GM21717 (cell line): ENCODE data around the gene OSBPL10.

Experiments used
- ATAC-seq: cut with Tn5 transposase; IDR thresholded peaks from one replicate; pipeline ENCODE4 v1.9.1; 2021; ENCODE audit warnings: mild to moderate bottlenecking, moderate library complexity; ENCODE audit not compliant: unreplicated experiment

The OSBPL10 gene

DNA sequence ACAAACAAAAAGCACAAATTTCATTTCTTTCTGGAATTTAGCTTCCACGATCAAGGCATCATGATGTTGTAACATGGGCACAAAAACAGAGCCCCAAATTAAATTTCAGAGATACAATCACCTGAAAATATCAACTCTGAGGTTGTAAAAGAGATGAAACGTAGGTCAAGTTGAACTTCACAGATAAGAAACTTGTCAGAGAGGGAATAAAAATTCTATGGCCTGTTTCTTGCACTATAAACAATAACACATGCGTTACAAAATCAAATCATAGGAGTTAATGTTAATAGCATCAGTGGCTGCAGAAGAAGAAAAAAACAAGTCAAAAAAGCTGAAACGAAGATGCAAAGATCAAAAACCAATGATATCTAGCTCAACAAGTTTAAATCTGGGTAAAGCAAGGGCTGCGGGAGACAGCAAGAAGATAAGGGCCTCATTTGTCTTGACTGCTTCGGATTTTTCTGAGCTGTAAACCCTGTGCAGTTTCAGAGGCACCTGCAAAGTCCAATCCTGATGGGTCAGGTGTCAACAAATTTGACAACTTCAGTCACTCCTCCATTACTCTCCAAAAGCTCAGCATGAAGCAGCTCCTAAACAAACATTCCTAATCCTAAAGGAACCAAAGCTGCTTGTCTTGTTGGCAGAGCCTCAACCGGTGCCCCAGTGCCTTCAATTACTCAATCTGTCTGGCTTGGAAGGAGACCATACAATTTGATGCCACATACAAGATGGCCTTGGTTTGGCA lies 228.6 kb downstream of the OSBPL10 start:
- no peak for ATAC-seq

DNA sequence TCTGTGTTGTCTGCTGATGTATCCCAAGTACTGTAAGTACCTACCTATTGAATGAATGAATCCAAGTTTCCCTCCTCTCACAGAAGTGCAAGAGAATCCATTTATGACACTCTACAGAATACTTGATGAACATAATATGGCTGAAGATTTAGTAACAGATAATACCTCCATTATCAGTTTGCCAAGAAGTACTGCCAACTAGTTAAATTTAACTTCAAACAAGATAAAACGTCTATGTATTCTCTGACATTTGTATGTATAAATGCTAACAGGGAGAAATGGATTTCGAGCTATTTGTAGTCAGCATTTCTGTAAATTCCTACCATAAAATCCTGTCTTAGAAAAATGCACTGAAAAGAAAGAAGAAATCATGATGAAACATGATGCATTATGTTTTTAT lies 230.7 kb downstream of the OSBPL10 start:
- no peak for ATAC-seq

DNA sequence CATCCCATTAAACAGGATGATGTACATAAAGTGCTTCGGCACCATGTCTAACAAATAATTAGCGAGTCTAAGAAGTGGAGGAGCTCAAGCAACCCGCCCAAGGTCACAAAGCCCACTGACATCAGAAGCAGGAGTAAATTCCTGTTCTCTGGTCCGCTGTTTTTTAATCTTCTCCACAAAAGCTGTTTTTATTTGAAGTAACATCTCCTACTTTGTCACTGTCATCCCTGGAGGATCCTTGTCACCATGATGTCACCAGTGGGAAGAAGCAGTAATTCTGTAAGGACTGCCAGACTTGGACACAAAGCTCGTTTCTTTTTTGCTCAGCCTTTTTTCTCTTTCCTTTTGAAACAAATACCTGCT lies 232.1 kb downstream of the OSBPL10 start:
- no peak for ATAC-seq

DNA sequence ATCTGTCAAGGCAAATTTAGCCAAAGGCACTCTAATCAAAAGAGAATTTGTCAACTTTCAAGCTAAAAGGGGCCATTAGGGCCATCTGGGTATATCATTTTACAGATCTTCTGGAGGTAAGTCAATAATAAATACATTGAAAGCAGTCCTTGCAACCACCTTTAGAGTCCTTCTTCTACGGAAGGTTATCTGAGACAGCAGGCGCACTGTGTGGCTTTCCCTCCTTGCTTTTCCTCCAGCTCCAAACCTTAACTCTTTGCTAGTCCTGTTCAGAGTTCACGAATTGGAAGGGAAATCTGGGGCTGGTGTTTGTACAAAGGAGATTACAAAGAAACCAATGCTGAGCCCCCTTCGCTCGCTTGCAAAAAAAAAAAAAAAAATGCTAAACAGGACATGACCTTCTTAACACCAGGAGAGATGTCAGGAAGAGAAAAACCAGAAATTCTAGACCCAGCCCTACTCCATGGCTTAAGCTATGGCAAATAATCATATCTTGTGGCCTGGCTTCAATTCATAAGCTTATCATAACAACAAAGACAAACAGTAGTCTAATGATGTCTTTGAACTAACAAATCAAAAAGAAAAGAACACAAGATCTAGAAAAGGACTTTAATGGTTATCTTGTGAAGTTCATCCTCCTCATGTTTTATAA lies 232.7 kb downstream of the OSBPL10 start:
- ATAC-seq = no peak

DNA sequence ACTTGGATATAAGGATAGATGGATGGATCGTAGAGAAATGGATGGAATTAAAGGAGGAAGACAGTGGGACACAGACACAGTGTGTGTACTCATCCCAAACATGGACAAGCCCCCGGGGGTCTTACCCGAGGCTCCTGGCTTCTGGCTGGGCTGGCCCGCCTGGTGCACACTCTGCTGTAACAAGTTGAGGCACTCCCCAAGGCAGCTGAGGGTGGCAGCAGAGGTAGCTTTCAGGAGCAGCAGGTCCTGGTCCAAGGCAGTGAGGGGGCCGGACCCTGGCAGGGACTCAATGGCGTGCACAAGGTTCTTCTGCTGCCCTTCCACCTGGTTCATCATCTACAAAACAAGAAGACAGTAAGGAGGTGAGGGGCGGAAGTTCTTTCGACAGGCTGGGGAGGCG lies 233.3 kb downstream of the OSBPL10 start:
- no peak for ATAC-seq

DNA sequence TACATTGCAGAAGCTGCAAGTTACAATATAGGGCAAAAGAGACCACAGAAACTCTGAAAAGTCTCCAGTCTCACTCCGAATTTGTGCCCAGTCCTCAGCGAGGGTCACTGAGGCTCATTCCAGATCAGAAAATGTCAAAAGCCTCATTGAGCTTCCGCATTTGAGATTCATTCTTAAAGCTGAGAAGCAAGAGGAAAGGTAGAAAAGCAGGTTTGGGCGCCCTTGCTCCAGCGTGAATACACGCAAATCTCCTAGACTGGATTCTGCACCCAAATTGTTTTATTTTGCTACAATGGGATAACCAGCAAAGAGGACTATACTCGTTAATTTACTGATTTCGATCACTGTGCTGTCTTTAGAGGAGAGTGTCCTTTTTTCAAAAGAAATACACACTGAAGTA lies 236.1 kb downstream of the OSBPL10 start:
- no peak for ATAC-seq

DNA sequence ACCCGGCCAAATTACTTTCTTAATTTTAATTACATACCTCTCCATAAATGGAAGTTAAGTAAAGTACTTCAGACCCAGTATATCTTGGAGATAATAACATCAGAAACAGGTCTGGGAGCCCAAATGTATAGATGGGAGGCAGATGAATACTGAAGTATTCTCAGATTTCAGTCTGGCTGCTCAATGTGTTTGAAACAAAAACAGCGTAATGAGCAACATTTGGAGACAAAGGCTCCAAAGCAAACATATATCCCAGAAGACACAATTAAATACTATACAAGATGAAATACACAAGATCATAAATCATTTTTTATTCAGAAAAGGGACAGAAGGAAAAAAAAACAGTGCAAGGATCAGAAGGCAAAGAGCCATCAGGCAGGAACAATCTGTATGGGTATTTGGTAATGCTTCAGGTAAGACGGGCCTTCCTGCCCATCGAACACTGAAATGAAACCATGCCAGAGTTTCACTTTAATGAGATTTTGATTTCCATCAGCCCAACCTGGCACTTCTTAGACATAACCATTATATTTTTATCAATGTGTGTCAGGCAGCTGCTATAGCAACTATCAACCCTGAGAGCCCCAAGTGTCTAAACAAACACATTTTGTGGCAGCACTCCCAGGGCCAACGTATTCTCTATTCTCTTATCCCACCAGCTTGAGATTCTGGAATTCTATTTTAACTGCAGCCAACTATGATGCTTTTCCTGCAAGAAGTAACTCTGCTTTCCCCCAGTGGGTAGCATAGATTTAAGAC lies 237.6 kb downstream of the OSBPL10 start:
- ATAC-seq = no peak

DNA sequence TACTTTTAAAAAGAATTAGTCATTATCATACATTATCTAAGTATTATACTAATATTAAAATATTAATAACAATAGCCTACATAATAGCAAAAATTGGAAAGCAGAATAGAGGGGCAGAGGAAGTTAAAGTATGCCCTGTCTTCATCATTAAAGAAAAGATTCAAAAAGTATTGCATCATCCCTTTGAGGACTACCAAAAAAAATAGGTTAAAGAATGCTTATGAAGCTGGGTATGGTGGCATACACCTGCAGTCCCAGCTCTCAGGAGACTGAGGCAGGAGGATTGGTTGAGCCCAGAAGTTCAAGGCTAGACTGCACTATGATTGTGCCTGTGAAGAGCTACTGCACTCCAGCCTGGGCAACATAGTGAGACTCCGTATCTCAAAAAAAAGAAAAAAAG lies 240.7 kb downstream of the OSBPL10 start:
- ATAC-seq = no peak

DNA sequence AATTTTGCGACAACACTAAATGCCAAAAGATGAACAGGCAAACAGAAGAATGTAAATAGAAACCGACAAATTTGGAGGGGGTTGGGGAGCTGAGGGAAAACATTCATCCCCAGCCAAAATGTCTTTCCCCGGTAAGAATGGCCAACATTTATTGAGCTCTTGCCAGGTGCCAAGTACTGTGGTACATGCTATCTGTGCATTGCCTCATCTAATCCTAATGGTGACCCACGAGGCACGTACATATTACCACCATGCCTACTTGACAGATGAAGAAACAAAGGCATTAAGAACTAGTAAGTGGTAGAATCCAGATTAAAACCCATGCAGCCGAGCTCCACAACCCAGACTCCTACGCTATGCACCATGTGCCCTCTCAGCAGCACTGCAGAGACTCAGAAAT lies 242.7 kb downstream of the OSBPL10 start:
- no peak for ATAC-seq

DNA sequence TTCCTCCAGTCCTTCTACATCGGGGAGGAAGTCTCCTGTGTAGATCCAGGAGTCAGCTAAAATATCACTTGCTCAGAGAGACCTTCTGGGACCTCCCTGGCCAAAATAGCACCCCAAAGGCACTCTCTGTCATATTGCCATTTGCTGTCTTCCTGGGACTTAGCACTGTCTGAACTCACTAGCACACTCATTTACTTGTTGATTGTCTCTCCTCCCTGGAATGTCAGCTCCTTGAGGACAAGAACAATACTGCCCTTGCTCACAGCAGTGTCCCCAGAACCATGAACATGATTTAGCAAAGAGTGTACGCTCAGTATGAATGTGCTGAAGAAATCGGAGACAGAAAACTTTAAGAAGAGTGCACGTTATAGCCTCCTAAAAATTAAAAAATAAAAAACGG lies 245.4 kb downstream of the OSBPL10 start:
- no peak for ATAC-seq

DNA sequence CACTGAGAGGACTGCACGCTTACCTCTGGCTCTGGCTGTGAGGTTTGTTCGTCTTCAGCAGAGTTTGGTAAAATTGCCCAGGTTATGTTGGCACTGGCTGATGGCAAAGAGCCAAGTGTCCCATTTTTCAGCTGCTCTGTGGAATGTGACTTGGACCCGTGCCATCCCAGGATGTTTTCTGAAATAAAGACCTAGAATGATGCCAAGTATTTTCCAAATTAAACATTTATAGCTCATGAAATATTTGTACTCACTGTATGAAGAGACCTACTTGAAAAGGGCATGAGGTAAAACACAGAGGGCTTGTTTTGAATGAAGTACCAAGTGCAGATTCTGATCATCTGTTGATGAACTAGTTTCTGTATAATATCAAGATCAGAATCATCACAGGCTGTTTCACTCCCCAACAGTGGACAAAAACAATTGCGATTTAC lies 247.8 kb downstream of the OSBPL10 start:
- ATAC-seq = no peak

DNA sequence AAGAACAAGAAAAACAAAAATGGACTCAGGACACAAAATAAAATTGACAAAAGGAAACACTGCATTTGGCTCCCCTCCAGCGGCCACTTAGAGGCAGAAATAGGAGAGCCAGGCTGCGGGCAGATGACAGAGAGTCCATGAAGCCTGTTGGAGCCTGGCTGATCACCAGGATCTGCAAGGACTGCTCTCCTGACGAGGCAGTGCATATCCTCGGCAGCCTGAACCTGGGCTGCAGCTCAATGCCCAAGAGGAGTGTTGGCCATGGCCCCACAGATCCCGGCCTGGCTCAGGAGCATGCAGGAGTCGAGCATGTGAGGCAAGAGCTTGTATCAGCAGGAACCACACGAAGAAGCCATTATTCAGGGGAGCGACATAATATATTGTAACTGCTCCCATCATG lies 248.5 kb downstream of the OSBPL10 start:
- ATAC-seq = no peak

DNA sequence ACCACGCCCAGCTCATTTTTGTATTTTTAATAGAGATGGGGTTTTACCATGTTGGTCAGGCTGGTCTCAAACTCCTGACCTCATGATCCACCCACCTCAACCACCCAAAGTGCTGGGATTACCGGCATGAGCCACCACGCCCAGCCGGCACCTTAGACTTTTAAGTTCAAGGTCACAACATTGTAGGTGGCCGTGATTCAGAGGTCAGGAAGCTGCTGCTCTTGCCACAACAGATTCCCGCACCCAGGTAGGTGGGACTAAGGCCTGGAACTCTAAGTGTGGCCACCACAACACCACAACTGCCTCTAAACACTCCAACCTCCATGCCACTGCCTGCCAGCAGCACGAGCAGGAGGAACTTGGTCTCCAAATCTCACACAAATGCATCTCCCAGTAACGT lies 251.5 kb downstream of the OSBPL10 start:
- no peak for ATAC-seq

DNA sequence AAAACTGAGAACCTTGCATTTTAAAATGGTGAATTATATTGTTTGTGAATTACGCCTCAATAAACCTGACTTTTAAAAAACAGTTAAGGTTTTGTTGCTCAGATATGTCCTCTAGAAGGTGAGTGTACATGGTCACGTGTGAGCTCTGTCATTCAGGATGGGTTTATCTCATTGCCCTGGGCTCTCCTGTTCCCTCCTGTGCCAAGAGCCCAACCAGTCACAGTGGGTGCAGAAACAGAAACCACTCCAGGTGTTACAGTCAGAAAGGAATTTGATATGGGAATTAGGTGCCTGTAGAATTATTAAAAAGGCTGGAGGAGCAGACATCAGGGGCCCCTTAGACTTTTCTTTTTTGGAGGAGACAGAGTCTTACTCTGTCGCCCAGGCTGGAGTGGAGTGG lies 252.0 kb downstream of the OSBPL10 start:
- no peak for ATAC-seq

DNA sequence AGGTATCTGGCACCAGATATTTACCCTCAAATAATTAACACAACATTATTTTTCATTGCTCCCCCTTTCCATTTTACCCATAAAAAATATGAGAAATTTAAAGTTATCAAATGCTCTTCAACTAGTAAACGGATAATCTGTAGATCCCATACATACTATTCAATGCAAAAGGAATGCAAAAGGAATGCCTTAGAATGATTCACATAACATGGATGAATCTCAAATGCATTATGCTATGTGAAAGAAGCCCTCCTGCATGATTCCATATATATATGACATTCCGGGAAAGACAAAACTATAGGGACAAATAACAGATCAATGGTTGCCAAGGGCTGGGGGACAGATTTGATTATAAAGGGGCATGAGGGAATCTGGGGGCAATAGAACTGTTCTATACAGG lies 252.7 kb downstream of the OSBPL10 start:
- ATAC-seq = no peak

DNA sequence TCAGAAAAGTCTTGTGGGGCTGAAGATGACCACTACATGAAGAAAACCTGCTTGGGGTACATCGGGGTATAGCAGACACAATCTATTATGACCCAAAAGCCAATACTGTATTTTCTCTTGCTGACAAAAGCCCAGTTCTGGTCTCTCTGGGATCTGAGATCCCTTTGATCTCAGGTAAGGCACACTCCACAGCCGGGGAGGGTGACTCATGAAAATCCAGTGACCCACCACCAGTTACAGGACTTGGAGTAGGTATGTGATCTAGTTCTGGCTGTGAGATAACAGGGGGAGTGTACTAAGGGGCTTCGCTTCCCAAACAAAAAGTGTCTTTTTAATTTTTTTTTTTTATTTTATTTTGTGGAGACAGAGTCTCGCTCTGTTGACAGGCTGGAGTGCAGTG lies 255.1 kb downstream of the OSBPL10 start:
- no peak for ATAC-seq

DNA sequence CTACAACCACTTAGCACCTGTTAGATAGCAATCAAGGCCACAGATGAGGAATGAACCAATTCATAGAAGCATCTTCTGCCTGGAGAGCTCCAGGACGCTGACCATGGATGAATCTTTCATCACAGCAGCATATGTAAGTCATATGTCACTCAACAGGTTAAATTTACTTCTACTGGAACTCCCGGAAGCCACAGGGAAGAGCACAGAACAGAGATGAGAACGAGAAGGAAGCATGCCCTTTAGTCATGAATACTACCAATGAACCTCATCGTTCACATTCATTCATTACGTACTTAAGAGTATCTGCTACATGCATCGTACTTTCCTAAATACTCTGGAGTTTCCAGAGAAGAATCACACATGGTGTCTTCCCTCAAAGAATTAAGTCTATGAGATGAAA lies 255.5 kb downstream of the OSBPL10 start:
- no peak for ATAC-seq

DNA sequence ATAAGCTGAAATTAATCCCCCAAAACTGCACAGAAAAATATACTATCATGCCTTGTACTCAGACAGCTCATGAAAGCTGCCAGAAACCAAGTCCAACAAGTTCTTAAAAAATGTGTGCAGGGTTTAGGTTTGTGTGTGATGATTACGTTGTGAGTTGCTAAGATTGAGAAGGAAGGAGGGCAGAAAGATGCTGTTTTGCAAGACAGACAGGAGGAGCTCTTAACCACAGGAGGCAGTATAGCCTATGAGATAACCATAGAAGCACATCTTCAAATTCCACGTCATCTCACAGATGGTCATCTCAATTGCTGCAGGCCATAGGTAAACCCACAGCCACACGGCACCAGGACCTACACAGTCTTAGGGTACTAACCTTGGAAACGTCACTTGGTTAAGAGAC lies 256.4 kb downstream of the OSBPL10 start:
- ATAC-seq = no peak

DNA sequence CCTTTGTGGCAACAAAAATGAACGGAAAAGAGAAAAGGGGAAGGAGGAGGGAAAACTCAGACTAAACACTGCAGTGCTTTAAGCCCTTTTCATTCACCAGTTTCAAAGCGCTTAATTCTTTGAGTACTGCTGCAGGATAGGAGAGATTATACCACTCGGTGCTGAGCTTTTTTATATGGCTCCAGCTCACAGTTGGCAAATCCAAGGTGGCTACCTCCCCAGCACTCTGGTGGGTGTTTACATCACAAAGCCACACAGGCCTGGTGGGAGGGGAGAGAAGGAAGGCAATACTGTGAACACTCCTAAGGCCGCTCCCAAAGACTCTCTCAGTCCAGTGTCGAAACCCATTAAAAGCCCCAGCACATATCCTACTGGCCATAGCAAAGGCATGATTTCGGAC lies 256.9 kb downstream of the OSBPL10 start:
- no peak for ATAC-seq

DNA sequence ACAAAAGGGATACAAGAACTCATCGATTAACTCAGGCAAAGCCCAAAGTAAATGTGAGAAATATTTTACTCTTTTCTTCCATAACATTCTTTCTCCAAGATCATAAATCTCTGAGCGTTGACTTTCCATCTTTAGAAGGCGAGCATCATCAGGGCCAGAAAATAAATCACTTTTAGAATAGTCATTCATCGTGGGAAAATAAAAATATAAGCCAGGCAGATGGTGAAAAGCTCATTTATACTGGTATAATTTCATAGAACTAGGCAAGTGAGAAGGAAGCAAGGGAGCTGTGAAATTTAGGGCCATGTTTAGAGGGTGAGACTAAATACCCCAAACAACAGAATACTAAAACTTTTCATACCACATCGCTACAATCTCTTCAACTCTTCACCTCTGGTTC lies 257.4 kb downstream of the OSBPL10 start:
- no peak for ATAC-seq

DNA sequence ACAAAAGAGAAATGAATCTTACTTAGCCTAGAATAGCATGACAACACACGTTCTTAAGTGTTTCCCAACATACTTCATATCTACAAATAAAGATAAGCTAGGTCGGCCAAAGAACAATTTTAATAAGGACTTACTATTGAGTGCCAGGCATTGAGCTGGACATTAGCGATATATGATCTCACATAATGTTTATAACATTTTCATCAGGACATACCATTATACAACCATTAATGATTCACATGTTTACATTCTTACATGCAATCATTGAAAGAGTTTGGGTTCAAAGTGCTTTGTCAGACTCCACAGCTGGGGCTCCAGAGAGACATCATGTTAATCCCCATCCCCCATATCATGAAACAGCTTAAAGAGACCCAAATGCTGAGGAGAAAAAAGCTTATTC lies 259.4 kb downstream of the OSBPL10 start:
- no peak for ATAC-seq
